Endodermal cell (in vitro differentiated cells): ENCODE data around the gene ASPSCR1. TPM values are rescaled to one million over a fixed set of nuclear protein-coding genes. Genes with fewer than 3 reads are reported as not detected.
A peak's percentile ranks its signal among the peaks of the same experiment; 100 is the strongest.

Experiments
- DNase-seq: peaks from one replicate; pipeline ENCODE4 v3.0.0-alpha.2; 2017
- H3K27ac ChIP-seq: 2 replicates; pipeline ENCODE4 v1.5.1; 2013; ENCODE audit warnings: mild to moderate bottlenecking, low read depth, low read length, moderate library complexity
- H3K27me3 ChIP-seq: 2 replicates; pipeline ENCODE4 v1.6.1; 2013; ENCODE audit warnings: mild to moderate bottlenecking, low read length, moderate library complexity; ENCODE audit not compliant: insufficient read depth, control insufficient read depth, poor library complexity, severe bottlenecking
- H3K36me3 ChIP-seq: 2 replicates; pipeline ENCODE4 v1.7.0; 2013; ENCODE audit warnings: mild to moderate bottlenecking, low read length, moderate library complexity; ENCODE audit not compliant: control insufficient read depth, insufficient read depth
- H3K4me1 ChIP-seq: one replicate; pipeline ENCODE4 v1.7.0; 2013; ENCODE audit warnings: low read length; ENCODE audit not compliant: control insufficient read depth, insufficient read depth
- H3K4me3 ChIP-seq: 2 replicates; pipeline ENCODE4 v1.5.1; 2013; ENCODE audit warnings: mild to moderate bottlenecking, low read length, moderate library complexity
- H3K9ac ChIP-seq: 2 replicates; pipeline ENCODE4 v1.6.1; 2013; ENCODE audit warnings: mild to moderate bottlenecking, low read length, moderate library complexity; ENCODE audit not compliant: poor library complexity, severe bottlenecking; ENCODE audit errors: extremely low read depth
- H3K9me3 ChIP-seq: 2 replicates; pipeline ENCODE4 v1.6.1; 2013; ENCODE audit warnings: mild to moderate bottlenecking, low read length, moderate library complexity; ENCODE audit not compliant: control insufficient read depth
- H3K27ac Mint-ChIP-seq: 2 replicates; pipeline ENCODE4 v1.8.0; 2020; ENCODE audit warnings: mixed read lengths
- H3K27me3 Mint-ChIP-seq: 2 replicates; pipeline ENCODE4 v1.8.0; 2021; ENCODE audit warnings: mild to moderate bottlenecking, mixed read lengths; ENCODE audit not compliant: insufficient read depth
- H3K36me3 Mint-ChIP-seq: 2 replicates; pipeline ENCODE4 v1.8.0; 2020; ENCODE audit warnings: low read depth, mixed read lengths
- H3K4me1 Mint-ChIP-seq: 2 replicates; pipeline ENCODE4 v1.8.0; 2020; ENCODE audit warnings: mixed read lengths
- H3K4me3 Mint-ChIP-seq: 2 replicates; pipeline ENCODE4 v1.8.0; 2020; ENCODE audit warnings: mild to moderate bottlenecking, moderate library complexity, mixed read lengths
- H3K9me3 Mint-ChIP-seq: 2 replicates; pipeline ENCODE4 v1.8.0; 2020; ENCODE audit warnings: mild to moderate bottlenecking, mixed read lengths
- WGBS, 2 experiments: methylation state at CpG; one replicate each; pipeline versions ENCODE4 v1.1.5 to v1.1.7; 2013; ENCODE audit warnings: missing lambda C conversion rate in 2 of 2, mixed read lengths in 1 of 2; ENCODE audit not compliant: insufficient coverage in 1 of 2, insufficient read length in 1 of 2; 5-methylcytosine and 5-hydroxymethylcytosine counted together
- total RNA-seq, 2 donors: library from RNA; stranded (reverse); fragmentation: NEBNext Ultra II Directional in 1 of 2; extraction: Animal tissue kit (Norgen Biotek cat#: 25700) in 1 of 2; gene quantifications; 2 replicates in 1 of 2; 3 replicates in 1 of 2; pipeline ENCODE4 v1.2.1, GENCODE V29; 2021
- TF ChIP-seq, protein P1 (sequence below): fragments of 200-600 bp; sonication (generic); conservative IDR thresholded peaks from 2 replicates; pipeline ENCODE4 v1.5.0; 2021; ENCODE audit warnings: antibody characterized with exemption, mild to moderate bottlenecking

ASPSCR1 gene
- total RNA-seq, 2 donors from 2014 or later: 50.8 to 65.4 TPM

DNA sequence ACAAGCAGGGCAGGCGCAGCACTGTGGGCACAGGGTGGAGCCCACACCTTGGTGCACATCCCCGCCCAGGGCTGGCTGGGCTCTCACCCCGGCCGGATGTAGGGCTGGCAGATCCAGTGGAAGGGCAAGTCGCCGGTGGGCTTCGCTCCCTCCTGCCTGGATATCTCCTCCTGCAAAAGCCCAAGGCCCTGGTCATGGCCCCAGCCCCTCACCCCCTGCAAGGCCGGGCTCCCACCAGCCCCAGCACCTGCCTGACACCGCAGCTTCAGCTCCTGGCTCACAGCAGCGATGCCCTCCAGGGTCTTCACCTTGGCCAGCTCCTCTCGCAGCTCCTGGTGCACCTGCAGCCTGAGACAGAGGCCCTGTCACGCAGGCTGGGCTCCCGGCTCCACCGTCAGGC is 83.2 kb downstream of the ASPSCR1 start:
- TF ChIP-seq, protein P1, sequence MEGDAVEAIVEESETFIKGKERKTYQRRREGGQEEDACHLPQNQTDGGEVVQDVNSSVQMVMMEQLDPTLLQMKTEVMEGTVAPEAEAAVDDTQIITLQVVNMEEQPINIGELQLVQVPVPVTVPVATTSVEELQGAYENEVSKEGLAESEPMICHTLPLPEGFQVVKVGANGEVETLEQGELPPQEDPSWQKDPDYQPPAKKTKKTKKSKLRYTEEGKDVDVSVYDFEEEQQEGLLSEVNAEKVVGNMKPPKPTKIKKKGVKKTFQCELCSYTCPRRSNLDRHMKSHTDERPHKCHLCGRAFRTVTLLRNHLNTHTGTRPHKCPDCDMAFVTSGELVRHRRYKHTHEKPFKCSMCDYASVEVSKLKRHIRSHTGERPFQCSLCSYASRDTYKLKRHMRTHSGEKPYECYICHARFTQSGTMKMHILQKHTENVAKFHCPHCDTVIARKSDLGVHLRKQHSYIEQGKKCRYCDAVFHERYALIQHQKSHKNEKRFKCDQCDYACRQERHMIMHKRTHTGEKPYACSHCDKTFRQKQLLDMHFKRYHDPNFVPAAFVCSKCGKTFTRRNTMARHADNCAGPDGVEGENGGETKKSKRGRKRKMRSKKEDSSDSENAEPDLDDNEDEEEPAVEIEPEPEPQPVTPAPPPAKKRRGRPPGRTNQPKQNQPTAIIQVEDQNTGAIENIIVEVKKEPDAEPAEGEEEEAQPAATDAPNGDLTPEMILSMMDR: no peak
- Histone ChIP-seq H3K36me3 (peaks cover 28% of the 10 kb centered on the region), H3K27ac (no peak overlapping the region), H3K9me3 (no peaks in the 10 kb centered on the region), H3K4me3 (no peak overlapping the region), H3K4me1 (peaks cover 4% of the 10 kb centered on the region), H3K27me3 (no peaks in the 10 kb centered on the region), H3K9ac (no peak overlapping the region)
- no peaks in the 10 kb centered on the region for H3K4me1 Mint-ChIP-seq
- H3K27ac Mint-ChIP-seq: no peak overlapping the region
- peaks cover 12% of the 10 kb centered on the region for H3K36me3 Mint-ChIP-seq
- H3K27me3 Mint-ChIP-seq: no peaks in the 10 kb centered on the region
- DNase-seq: no peak
- H3K4me3 Mint-ChIP-seq: no peak overlapping the region
- no peaks in the 10 kb centered on the region for H3K9me3 Mint-ChIP-seq
- WGBS, 2 experiments: 92 to 98% methylated on average over 7 to 14 of the region's 14 CpGs

- H3K4me3 ChIP-seq: no peak overlapping the region
- TF ChIP-seq, protein P1: no peak
- peaks cover 4% of the 10 kb centered on the region for H3K4me1 ChIP-seq
- no peaks in the 10 kb centered on the region for H3K27me3 Mint-ChIP-seq
- peaks cover 10% of the 10 kb centered on the region for H3K36me3 Mint-ChIP-seq
- H3K9me3 Mint-ChIP-seq: no peaks in the 10 kb centered on the region
- no peaks in the 10 kb centered on the region for H3K27me3 ChIP-seq
- H3K9ac ChIP-seq: no peak overlapping the region
- peaks cover 21% of the 10 kb centered on the region for H3K36me3 ChIP-seq
- H3K27ac ChIP-seq: no peak overlapping the region
- DNase-seq: no peak
- H3K9me3 ChIP-seq: no peaks in the 10 kb centered on the region
- no peak overlapping the region for H3K4me3 Mint-ChIP-seq
- no peak overlapping the region for H3K27ac Mint-ChIP-seq
- 95 to 96% methylated on average over 16 to 34 of the region's 34 CpGs for WGBS, 2 experiments
- H3K4me1 Mint-ChIP-seq: peaks cover 3% of the 10 kb centered on the region
Measured at GRCh38 chr17:82061047-82061925, 83.9 kb downstream of the ASPSCR1 start.

DNA sequence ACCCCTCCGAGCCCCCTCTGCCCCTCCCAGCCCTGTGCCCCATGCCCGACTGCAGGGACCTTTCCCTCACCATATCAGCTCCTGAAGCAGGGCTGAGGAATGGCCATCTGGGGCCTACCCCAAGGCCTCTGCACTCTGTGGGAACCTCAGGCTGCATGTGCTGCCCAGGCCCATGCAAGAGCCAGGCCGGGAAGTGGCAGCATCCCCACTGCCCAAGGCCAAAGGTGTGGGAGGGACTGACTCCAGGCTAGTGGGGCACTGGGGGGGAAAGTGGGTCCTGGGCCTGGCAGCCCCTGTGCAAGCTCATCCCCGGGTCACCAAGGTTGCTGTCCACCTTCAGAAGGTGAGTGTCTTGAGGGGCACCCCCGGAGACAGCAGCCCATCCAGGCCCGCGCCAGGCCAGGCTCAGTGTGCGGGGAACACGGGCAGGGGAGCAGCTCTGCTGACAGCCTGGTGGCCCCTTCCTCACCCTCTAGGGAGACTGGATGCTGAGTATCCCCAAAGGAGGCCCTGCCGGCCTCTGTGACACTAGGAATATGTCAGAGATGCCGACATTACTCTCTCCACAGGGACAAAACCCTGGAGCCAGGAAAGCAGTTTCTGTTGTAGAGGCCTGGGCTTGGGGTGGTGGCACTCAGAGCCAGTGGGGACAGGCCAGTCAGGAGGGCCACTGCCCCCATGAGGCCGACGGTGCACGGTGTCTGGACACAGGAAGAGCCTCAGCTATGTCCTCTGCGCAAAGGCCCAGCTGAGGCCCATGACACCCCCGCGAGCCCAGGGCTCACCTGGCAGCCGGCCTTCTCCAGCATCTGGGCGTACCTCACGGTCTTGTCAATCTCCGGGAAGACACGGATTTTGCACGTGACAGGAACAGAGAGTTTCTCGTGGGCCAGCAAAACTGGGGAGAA is 84.9 kb downstream of the ASPSCR1 start:
- Histone ChIP-seq H3K27me3 (no peaks in the 10 kb centered on the region), H3K9ac (no peak overlapping the region), H3K4me1 (peaks cover 4% of the 10 kb centered on the region), H3K36me3 (peaks cover 19% of the 10 kb centered on the region), H3K4me3 (no peak overlapping the region), H3K27ac (no peak overlapping the region), H3K9me3 (no peaks in the 10 kb centered on the region)
- no peak for DNase-seq
- 94% methylated on average over 18 to 24 of the region's 24 CpGs for WGBS, 2 experiments
- H3K9me3 Mint-ChIP-seq: no peaks in the 10 kb centered on the region
- H3K4me3 Mint-ChIP-seq: no peak overlapping the region
- TF ChIP-seq, protein P1: peak; percentile 26
- H3K27me3 Mint-ChIP-seq: no peaks in the 10 kb centered on the region
- peaks cover 5% of the 10 kb centered on the region for H3K4me1 Mint-ChIP-seq
- H3K27ac Mint-ChIP-seq: no peak overlapping the region
- peaks cover 10% of the 10 kb centered on the region for H3K36me3 Mint-ChIP-seq
